KBM-7 (cell line): ENCODE measurements around the gene IL34.
"Not testable (repeated sequence)": the region's sequence is repeated elsewhere in the genome, so short reads cannot be mapped to it uniquely, and the experiment has no call there.

Experiments
- DNase-seq: peaks from one replicate; pipeline ENCODE4 v3.0.0-alpha.2; 2015
- in situ Hi-C: fragments of 300-500 bp; cut with MboI; formaldehyde crosslinking; loops from 2 replicates; pipeline ENCODE4 v1.14.3; 2020; ENCODE audit warnings: low sequenced_read_pairs, low pct_unique_long_range_greater_than_20kb, mixed read lengths

Gene IL34

DNA sequence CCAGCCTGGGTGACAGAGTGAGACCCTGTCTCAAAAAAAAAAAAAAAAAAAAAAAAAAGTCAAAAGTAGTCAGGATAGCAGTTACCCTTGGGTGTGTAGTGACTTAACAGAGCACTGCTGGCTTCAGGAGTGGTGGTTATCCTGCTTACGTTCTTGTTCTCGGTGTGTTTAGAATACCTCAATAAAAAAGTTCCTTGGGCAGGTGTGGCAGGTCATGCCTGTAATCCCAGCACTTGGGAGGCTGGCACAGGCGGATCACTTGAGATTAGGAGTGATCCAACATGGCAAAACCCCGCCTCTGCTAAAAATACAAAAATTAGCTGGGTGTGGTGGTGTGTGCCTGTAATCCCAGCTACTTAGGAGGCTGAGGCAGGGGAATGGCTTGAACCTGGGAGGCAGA is 24.6 kb downstream of the IL34 start:
- DNase-seq, in situ Hi-C loops: not testable (repeated sequence)

DNA sequence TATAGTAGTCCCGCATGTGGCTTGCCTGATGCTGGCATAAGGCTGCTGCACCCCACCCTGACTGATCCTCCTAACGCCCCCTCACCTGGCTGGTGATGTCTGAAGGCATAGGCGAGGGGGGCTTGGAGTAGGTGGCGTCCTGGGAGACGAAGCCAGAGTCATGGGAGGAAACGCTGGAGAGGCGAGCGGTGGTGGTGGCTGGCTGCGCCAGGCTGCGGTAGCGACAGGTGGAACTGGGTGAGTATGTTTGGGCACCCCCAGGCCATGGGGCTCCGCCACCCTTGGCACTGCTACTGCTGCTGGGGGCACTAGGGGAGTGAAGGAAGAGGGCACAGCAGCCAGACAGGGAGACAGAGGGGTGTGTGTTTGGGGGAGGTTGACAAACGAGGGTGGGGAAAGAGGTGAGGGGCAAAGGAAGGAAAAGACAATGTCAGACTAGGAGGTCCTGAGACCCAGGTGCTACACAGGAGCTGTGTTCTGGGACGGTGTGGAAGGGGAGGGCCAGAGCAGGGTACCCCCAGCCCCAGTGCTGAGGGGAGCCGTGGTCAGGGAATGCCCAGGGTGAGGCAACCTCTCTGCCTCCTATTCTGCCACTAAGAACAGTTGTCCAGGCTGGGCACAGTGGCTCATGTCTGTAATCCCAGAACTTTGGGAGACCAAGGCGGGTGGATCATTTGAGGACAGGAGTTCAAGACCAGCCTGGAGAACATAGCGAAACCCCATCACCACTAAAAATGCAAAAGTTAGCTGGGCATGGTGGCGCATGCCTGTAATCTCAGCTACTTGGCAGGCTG is 28.1 kb downstream of the IL34 start:
- in situ Hi-C loops = no loop called here
- DNase-seq = no peak

GRCh38 chr16:70675851-70676513 is 29.6 kb downstream of the IL34 start:
- in situ Hi-C loops = no loop called here
- DNase-seq = no peak

DNA sequence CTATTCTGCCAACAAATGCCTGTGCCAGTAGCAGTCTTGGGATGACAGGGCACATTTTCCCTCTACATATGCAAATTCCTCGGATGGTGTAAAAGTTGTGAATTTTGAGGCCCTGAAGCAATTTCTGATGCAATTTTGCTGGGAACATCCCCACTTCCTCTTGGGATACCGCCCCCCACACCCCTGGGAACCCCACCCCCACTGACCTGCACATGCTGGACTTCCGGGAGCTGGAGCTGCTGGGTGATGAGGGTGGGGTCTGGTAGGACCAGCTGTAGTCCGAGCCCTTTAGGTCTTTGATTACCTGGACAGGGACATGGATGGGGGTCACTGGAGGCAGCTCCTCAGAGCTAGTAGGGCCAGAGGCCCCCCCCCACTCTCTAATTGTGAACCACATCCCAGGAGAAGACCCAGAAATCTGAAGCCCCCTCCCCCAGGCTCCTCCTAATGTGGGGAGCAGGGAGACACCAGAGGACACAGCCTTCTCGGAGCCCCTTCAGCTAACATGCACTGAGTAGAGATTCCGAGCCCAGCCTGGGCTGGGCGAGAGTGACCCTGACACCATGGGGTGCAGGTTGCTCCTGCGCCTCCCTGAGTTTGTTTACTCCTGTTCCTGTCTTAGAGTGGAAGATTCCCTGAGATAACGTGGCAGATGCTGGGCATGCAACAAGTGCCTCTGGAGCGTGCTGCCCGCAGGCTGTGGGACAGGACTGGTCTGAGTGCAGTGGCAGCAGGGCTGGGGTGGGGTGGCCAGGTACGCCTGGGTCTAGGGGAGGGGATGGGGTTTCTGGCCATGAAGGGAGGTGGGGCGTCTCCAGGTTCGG is 30.5 kb downstream of the IL34 start:
- no peak for DNase-seq
- in situ Hi-C loops = no loop called here

DNA sequence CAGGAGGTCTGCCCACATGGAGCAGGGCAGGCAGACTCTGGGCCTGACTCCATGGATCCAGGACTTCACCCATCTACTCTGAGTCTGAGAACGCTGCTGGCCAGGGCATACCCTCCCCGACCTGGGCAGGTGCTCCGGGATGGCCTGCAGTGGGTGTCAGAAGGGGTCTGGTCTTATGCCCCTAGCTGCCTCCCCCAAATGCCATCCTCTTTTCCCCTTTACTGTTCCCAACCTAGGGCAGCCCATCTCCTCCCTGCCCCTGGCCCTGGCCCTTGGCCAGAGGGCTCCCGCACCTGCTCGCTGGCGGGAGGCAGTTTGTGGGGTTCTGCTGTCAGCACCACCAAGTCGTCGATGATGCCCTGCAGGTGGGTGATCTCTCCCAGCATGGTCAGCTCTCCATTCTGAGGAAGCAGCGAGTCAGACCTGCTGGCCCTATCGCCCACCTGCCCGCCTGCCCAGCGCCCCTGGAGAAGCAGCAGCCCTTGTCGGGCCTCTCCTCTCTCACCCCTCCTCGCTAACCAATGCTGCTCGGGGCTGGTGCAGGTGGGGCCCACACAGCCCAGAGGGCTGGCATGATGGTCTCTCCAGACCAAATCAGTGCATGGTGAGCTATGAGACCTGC is 31.3 kb downstream of the IL34 start:
- no peak for DNase-seq
- in situ Hi-C loops = no loop called here

DNA sequence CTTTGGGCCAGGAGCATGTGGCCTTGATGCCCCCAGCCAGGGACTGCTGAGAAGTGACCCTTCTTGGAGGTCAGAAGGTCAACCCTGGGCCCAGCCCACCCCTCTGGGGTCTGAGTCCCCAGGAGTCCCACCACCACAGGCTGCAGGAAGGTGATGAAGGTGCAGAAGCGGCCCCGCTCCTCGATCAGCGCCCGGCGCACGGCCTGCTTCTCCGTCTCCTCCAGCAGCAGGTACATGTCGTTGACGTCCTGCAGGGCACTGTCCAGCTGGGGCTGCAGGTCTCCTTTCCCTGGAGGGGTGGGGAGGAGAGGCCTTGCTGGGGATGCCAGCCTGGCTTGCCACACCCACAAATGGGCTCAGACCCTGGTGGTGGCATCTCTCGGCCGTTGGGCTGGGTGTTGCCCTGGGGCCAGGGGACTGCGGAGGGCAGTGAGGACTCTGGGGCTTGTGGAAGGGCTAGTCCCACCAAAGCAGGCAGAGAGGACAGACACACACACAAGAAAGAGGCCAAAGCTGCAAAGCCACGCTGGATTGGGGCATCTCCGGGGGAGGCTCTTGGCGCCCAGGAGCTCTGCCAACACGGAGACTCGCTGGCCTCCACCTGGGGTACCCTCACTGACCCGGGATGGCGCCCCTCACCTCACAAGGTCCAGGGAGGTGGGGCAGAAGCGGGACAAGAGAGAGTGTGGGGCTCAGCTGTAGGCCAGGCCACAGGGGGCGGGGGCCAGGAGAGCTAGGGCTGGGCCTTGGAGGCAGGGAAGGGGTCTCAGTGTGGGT is 31.9 kb downstream of the IL34 start:
- DNase-seq = no peak
- in situ Hi-C loops = no loop called here

DNA sequence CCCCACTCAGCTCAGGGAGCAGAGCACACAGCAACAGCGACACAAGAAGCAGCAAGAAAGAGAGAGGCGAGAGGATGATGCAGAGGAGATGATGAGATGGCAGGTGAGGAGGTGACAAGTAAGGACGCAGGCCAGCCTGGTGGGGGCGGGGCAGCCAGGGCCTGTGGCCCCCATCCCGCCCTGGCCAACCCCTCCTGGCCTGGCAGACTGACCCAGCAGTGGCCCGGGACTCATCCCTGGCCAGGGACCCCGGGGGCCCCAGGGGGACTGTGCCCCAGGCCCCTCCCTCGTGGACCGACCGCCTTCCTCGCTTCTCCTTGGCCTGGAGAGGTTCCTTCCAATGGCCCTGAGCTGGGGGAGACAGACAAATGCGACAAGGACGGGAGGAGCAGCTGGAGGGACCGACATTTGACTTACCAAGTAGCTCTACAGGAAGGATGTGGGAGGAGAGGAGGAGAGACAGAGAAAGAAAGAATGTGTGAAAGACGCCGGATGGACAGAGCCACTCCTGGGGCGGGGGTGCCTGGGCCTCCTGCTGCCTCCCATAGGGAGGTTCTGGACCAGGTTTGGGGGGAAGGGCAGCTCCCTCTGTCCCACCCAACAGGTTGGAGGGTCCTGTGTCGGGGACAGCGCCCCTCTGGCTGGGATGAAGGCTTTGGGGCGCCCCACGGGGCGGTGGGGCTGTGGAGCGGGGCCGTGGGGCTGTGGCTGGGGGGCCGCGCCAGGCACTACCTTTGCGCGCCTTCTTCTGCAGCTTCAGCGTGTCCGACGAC is 32.7 kb downstream of the IL34 start:
- no peak for DNase-seq
- in situ Hi-C loops = no loop called here

- in situ Hi-C loops = no loop called here
- DNase-seq = no peak
Observed at GRCh38 chr16:70679671-70680494, 33.5 kb downstream of the IL34 start.

- in situ Hi-C loops = no loop called here
- no peak for DNase-seq
Observed at GRCh38 chr16:70680495-70681381, 34.4 kb downstream of the IL34 start.

DNA sequence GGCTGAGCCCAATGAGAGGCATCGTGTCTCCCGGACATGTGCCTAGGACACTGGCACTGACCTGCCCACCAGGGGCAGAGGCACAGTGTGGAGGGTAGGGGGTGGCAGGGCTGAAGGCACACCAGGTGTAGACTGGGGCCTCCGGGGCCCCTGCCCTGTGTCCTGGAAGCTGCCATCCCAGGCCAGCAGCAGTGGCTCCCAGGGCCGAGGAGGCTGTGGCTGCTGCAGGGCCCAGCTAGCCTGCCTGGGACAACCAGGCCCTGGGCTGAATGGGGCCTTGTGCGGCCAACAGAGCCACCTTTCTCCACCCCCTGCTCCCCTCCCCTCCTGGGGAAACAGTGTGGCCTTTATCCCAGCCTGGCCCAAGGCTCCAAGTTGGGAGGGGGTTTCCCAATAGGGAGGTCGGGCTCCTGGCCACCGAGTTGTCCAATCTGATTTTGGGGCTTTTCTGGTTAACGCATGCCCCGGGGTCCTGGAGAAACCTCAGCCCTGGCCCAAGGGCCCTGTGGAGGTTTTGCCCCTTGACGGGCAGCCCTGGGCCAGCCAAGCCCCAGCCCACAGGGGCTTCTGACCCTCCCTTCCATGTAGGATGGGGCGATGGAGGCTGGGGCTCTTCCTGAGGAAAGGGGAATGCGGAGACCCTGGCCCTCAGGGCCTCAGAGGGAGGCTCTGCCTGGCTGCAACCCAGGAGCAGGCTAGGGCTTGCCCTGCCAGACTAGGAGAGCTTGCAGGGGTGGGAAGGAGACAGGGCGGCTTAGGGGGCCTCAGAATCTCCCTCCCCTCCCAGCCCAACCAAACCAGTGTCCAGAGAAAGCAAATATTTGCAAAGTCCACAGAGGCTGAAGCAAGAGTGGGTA is 35.3 kb downstream of the IL34 start:
- in situ Hi-C loops = no loop called here
- no peak for DNase-seq

- DNase-seq = no peak
- in situ Hi-C loops = no loop called here
Observed at GRCh38 chr16:70682239-70683145, 36.1 kb downstream of the IL34 start.

GRCh38 chr16:70683146-70683944 is 37.0 kb downstream of the IL34 start:
- no peak for DNase-seq
- in situ Hi-C loops = no loop called here

GRCh38 chr16:70684146-70685060 is 38.0 kb downstream of the IL34 start:
- no peak for DNase-seq
- in situ Hi-C loops = no loop called here
